Brain microvascular endothelial cell (primary cell): ENCODE results near the gene HCN2.

Experiments used
- DNase-seq: peaks from one replicate; pipeline ENCODE4 v3.0.0-alpha.2; 2020
- H3K27ac ChIP-seq: fragments of 250-450 bp; sonication (Bioruptor Pico); 2 replicates; pipeline ENCODE4 v1.5.1; 2020; ENCODE audit warnings: mild to moderate bottlenecking, moderate library complexity
- H3K27me3 ChIP-seq: fragments of 250-450 bp; sonication (Bioruptor Pico); replicated peaks from 2 replicates; pipeline ENCODE4 v1.5.1; 2020; ENCODE audit warnings: mild to moderate bottlenecking
- H3K36me3 ChIP-seq: fragments of 250-450 bp; sonication (Bioruptor Pico); replicated peaks from 2 replicates; pipeline ENCODE4 v1.5.1; 2020; ENCODE audit warnings: mild to moderate bottlenecking
- H3K4me3 ChIP-seq: 2 replicates; pipeline ENCODE4 v1.5.1; 2011; ENCODE audit warnings: low read depth, mild to moderate bottlenecking, control low read depth, low read length, moderate library complexity
- in situ Hi-C: cut with HindIII; loops from 2 replicates; pipeline ENCODE4 v1.10.0; 2017; ENCODE audit warnings: low sequenced_read_pairs, low pct_ligation_motif_present
- TF ChIP-seq, protein P1 (sequence below): IDR thresholded peaks from 2 replicates; pipeline ENCODE4 v1.5.1; 2011; ENCODE audit warnings: low read depth, mild to moderate bottlenecking, moderate library complexity, low read length, control low read depth, inconsistent platforms; ENCODE audit errors: missing control alignments

HCN2 gene

DNA sequence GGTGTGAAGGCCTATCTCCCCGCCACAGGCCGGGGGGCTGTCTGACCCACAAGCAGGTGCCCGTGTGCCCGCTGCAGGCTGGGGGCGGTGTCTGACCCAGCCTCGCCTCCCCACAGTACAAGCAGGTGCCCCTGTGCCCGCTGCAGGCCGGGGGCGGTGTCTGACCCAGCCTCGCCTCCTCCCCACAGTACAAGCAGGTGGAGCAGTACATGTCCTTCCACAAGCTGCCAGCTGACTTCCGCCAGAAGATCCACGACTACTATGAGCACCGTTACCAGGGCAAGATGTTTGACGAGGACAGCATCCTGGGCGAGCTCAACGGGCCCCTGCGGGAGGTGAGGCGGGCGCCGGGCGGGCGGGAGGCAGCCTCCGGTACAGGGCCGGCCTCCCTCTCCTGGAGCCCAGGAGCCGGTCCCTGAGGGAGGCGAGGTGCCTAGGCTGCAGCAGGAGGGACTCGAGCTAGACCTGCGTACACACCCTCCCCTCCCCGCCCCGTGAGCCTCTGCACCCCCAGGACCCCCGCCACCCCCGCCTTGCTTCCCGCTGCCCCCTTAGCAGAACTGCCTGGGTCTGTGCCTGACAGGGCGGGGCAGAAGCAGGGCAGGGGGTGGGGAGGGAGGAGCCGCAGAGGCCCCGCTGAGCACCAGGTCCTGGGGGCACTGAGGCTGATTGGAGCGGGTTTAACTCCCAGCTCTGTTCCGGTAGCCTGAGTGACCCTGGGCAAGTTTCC is 20.6 kb downstream of the HCN2 start:
- in situ Hi-C loops = no loop called here
- Histone ChIP-seq H3K27me3 (no peaks in the 10 kb centered on the region), H3K4me3 (no peak overlapping the region), H3K36me3 (peaks cover 9% of the 10 kb centered on the region), H3K27ac (peak overlapping the region; percentile 96)
- TF ChIP-seq, protein P1, sequence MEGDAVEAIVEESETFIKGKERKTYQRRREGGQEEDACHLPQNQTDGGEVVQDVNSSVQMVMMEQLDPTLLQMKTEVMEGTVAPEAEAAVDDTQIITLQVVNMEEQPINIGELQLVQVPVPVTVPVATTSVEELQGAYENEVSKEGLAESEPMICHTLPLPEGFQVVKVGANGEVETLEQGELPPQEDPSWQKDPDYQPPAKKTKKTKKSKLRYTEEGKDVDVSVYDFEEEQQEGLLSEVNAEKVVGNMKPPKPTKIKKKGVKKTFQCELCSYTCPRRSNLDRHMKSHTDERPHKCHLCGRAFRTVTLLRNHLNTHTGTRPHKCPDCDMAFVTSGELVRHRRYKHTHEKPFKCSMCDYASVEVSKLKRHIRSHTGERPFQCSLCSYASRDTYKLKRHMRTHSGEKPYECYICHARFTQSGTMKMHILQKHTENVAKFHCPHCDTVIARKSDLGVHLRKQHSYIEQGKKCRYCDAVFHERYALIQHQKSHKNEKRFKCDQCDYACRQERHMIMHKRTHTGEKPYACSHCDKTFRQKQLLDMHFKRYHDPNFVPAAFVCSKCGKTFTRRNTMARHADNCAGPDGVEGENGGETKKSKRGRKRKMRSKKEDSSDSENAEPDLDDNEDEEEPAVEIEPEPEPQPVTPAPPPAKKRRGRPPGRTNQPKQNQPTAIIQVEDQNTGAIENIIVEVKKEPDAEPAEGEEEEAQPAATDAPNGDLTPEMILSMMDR = no peak
- no peak for DNase-seq

DNA sequence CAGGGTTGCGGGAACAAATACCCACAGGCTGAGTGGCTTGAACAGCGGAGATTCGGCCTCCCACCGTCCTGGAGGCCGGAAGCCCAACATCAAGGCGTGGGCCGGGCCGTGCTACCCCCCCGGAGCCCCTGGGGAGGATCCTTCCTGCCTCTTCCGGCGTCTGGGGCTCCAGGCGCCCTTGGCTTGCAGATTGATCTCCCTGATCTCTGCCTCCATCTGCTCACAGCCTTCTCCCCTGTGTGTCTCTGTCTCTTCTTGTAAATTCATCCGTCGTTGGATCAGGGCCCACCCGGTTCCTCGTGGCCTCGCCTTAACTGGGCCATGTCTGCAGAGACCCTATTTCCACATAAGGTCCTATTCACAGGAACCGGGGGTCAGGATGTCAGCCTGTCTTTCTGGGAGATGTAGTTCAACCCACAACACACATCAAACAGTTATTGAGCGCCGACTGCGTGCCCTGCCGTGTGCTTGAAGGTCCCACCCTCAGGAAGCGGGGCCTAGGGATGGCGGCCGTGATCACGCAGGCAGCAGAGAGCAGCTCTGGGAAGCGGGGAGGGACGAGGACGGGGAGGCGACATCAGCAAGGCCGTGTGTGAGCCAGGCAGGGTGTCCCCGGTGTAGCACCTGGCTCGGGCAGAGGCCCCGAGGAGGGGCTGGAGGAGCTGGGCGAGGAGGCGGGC is 21.3 kb downstream of the HCN2 start:
- Histone ChIP-seq H3K36me3 (peaks cover 13% of the 10 kb centered on the region), H3K27ac (peak overlapping the region; percentile 96), H3K4me3 (peak overlapping the region; percentile 1), H3K27me3 (no peaks in the 10 kb centered on the region)
- peak; percentile 92 for DNase-seq
- in situ Hi-C loops = no loop called here
- TF ChIP-seq, protein P1 = no peak

DNA sequence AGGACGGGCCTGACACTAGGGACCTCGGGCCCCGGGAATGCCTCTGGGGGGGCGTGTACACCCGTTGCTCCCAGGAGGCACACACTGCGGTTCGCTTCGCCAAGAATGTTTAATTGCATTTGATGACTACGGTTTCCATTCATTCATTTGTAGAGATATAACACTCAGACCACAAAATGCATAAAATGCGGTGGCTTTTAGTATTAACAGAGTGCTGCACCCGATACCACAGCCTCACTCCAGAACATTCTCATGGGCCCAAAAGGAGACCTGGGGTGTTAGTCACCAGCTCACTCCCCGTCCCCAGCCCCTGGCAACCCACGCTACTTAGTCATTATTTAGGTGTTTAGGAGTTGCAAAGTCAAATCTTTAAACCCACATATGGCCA is 21.8 kb downstream of the HCN2 start:
- DNase-seq = peak; percentile 98
- TF ChIP-seq, protein P1 = no peak
- Histone ChIP-seq H3K27me3 (no peaks in the 10 kb centered on the region), H3K4me3 (no peak overlapping the region), H3K36me3 (peaks cover 13% of the 10 kb centered on the region), H3K27ac (peak overlapping the region; percentile 96)
- in situ Hi-C loops = no loop called here

DNA sequence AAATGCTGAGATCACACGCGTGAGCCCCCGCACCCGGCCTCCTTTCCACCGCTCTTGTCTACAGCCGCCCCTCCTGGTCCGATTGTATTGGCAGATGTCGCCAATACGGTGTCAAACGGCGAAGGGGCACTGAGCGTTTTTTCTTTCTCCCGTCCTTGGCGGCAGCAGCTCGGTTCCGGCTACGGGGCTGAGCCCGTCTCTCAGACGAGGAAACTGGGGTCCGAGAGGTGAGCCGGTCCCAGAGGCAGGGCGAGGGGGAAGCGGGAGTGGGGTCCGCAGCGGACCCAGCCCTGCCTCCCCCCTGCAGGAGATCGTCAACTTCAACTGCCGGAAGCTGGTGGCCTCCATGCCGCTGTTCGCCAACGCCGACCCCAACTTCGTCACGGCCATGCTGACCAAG is 23.3 kb downstream of the HCN2 start:
- H3K36me3 ChIP-seq = peaks cover 19% of the 10 kb centered on the region
- in situ Hi-C loops = no loop called here
- H3K4me3 ChIP-seq = no peak overlapping the region
- TF ChIP-seq, protein P1 = no peak
- no peaks in the 10 kb centered on the region for H3K27me3 ChIP-seq
- no peak for DNase-seq
- H3K27ac ChIP-seq = no peak overlapping the region

DNA sequence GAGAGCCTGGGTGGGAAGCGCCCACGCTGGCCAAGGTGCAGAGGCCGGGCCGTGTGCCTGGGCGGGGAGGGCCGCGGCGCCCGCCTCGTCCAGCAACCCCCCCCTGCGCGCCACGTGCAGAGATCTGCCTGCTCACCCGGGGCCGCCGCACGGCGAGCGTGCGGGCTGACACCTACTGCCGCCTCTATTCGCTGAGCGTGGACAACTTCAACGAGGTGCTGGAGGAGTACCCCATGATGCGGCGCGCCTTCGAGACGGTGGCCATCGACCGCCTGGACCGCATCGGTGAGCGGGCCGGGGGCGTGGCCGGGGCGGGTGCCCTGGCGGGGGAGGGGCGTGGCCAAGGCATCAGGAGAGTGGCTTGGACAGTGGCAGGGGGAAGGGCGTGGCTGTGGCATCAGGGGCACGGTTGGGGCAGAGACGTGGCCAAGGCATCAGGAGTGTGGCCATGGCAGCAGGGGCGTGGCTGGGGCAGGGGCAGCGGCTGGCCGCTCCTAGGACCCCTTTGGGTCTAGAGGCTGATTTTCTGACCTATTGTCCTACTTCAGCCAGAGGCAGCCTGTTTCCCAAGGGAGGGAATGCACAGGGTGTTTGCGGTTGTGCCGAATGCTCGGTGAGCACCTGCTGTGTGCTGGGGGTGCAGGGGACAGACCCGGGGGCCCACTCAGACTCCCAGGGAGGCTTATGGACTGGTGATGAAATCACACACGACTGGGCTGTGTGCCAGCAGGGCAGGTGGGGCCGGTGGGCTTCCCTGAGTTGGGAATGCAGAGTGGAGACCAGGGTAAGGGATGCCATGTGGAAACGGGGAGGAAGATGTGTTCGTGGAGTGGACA is 24.3 kb downstream of the HCN2 start:
- in situ Hi-C loops = no loop called here
- Histone ChIP-seq H3K27ac (no peak overlapping the region), H3K27me3 (no peaks in the 10 kb centered on the region), H3K4me3 (no peak overlapping the region), H3K36me3 (peaks cover 29% of the 10 kb centered on the region)
- TF ChIP-seq, protein P1 = no peak
- DNase-seq = no peak
